MM.1S (cell line): Measurements from ENCODE around the gene VTI1B.
"Not testable (repeated sequence)": the region's sequence is repeated elsewhere in the genome, so short reads cannot be mapped to it uniquely, and the experiment has no call there.

Experiments used
- DNase-seq: peaks from one replicate; pipeline ENCODE4 v3.0.0-alpha.2; 2015
- H2AFZ ChIP-seq: fragments of 300-600 bp; sonication (generic); 2 replicates; pipeline ENCODE4 v1.6.0; 2016; ENCODE audit warnings: antibody characterized with exemption, low read length
- H3F3A ChIP-seq: fragments of 300-600 bp; sonication (generic); 2 replicates; pipeline ENCODE4 v1.6.1; 2016; ENCODE audit warnings: mild to moderate bottlenecking, antibody characterized with exemption, low read length, moderate library complexity, mixed read lengths; ENCODE audit not compliant: insufficient read depth
- H3K27ac ChIP-seq: fragments of 300-600 bp; sonication (generic); 2 replicates; pipeline ENCODE4 v1.5.1; 2016; ENCODE audit warnings: mild to moderate bottlenecking, low read length
- H3K27me3 ChIP-seq: fragments of 300-600 bp; sonication (generic); replicated peaks from 2 replicates; pipeline ENCODE4 v1.6.0; 2016; ENCODE audit warnings: low read length; ENCODE audit not compliant: insufficient read depth
- H3K36me3 ChIP-seq: fragments of 300-600 bp; sonication (generic); replicated peaks from 2 replicates; pipeline ENCODE4 v1.6.1; 2016; ENCODE audit warnings: mild to moderate bottlenecking, low read length, mixed read lengths; ENCODE audit not compliant: insufficient read depth
- H3K4me1 ChIP-seq: fragments of 300-600 bp; sonication (generic); 2 replicates; pipeline ENCODE4 v1.6.1; 2016; ENCODE audit warnings: low read length, mixed read lengths
- H3K4me2 ChIP-seq: fragments of 300-600 bp; sonication (generic); 2 replicates; pipeline ENCODE4 v1.6.0; 2016; ENCODE audit warnings: low read depth, low read length
- H3K4me3 ChIP-seq: fragments of 300-600 bp; sonication (generic); 2 replicates; pipeline ENCODE4 v1.5.1; 2016; ENCODE audit warnings: low read length, mixed read lengths
- H3K79me2 ChIP-seq: fragments of 300-600 bp; sonication (generic); 2 replicates; pipeline ENCODE4 v1.6.1; 2016; ENCODE audit warnings: mixed run types, low read length, mixed read lengths
- H3K9ac ChIP-seq: fragments of 300-600 bp; sonication (generic); 2 replicates; pipeline ENCODE4 v1.6.1; 2016; ENCODE audit warnings: low read length, mixed read lengths
- H3K9me2 ChIP-seq: fragments of 300-600 bp; sonication (generic); replicated peaks from 2 replicates; pipeline ENCODE4 v1.6.1; 2016; ENCODE audit warnings: mild to moderate bottlenecking, low read length, mixed read lengths; ENCODE audit not compliant: insufficient read depth
- H3K9me3 ChIP-seq: fragments of 300-600 bp; sonication (generic); replicated peaks from 2 replicates; pipeline ENCODE4 v1.6.1; 2016; ENCODE audit warnings: mild to moderate bottlenecking, low read length, mixed read lengths; ENCODE audit not compliant: insufficient read depth
- H4K20me1 ChIP-seq: fragments of 300-600 bp; sonication (generic); 2 replicates; pipeline ENCODE4 v1.6.1; 2016; ENCODE audit warnings: mild to moderate bottlenecking, low read length, moderate library complexity, mixed read lengths; ENCODE audit not compliant: insufficient read depth
- CTCF ChIP-seq: fragments of 300-600 bp; sonication (generic); IDR thresholded peaks from 2 replicates; pipeline ENCODE4 v1.5.1; 2016; ENCODE audit warnings: antibody characterized with exemption, low read length, mixed read lengths
- EZH2 ChIP-seq: fragments of 300-600 bp; sonication (generic); optimal IDR thresholded peaks from 2 replicates; pipeline ENCODE3; 2017; ENCODE audit warnings: low read depth, mild to moderate bottlenecking, antibody characterized with exemption, low read length, mixed read lengths
- EZH2phosphoT487 ChIP-seq: fragments of 300-600 bp; sonication (generic); IDR thresholded peaks from 2 replicates; pipeline ENCODE4 v1.6.1; 2018; ENCODE audit warnings: antibody characterized with exemption, low read length

The VTI1B gene

GRCh38 chr14:67710209-67710608 is 35.8 kb upstream of the VTI1B start:
- H3K9ac ChIP-seq, result no peak overlapping the region
- no peaks in the 10 kb centered on the region for H3K27me3 ChIP-seq
- no peak overlapping the region for H3K4me3 ChIP-seq
- no peaks in the 10 kb centered on the region for H3K79me2 ChIP-seq
- no peak for DNase-seq
- no peak overlapping the region for H2AFZ ChIP-seq
- TF ChIP-seq CTCF, result no peak
- no peak for TF ChIP-seq EZH2phosphoT487
- H3F3A ChIP-seq, result no peaks in the 10 kb centered on the region
- no peak overlapping the region for H3K27ac ChIP-seq
- no peaks in the 10 kb centered on the region for H3K9me3 ChIP-seq
- H3K4me2 ChIP-seq, result no peak overlapping the region
- H3K36me3 ChIP-seq, result no peaks in the 10 kb centered on the region
- H3K9me2 ChIP-seq, result no peaks in the 10 kb centered on the region
- H3K4me1 ChIP-seq, result no peaks in the 10 kb centered on the region
- H4K20me1 ChIP-seq, result no peaks in the 10 kb centered on the region

GRCh38 chr14:67709796-67710195 is 35.4 kb upstream of the VTI1B start:
- H3K4me1 ChIP-seq, H3K9me3 ChIP-seq, H2AFZ ChIP-seq, H3K9me2 ChIP-seq, DNase-seq, H3F3A ChIP-seq, H3K27me3 ChIP-seq, H3K9ac ChIP-seq, H3K27ac ChIP-seq, H3K4me3 ChIP-seq, H3K79me2 ChIP-seq, H3K36me3 ChIP-seq, H4K20me1 ChIP-seq, H3K4me2 ChIP-seq: not testable (repeated sequence)

- not testable (repeated sequence) for DNase-seq, H3K9me3 ChIP-seq, H3K36me3 ChIP-seq, H3K27me3 ChIP-seq, H3F3A ChIP-seq, H3K27ac ChIP-seq, H3K9ac ChIP-seq, H2AFZ ChIP-seq, H4K20me1 ChIP-seq, H3K79me2 ChIP-seq, H3K4me1 ChIP-seq, H3K9me2 ChIP-seq, H3K4me2 ChIP-seq, H3K4me3 ChIP-seq
Observed at GRCh38 chr14:67709346-67709745, 34.9 kb upstream of the VTI1B start.

- no peak overlapping the region for H3K9ac ChIP-seq
- no peak overlapping the region for H3K4me2 ChIP-seq
- no peaks in the 10 kb centered on the region for H3K27me3 ChIP-seq
- no peaks in the 10 kb centered on the region for H3F3A ChIP-seq
- no peak for DNase-seq
- no peaks in the 10 kb centered on the region for H3K36me3 ChIP-seq
- H4K20me1 ChIP-seq, result no peaks in the 10 kb centered on the region
- H3K9me3 ChIP-seq, result no peaks in the 10 kb centered on the region
- H3K4me3 ChIP-seq, result no peak overlapping the region
- no peaks in the 10 kb centered on the region for H3K79me2 ChIP-seq
- no peak overlapping the region for H3K27ac ChIP-seq
- no peaks in the 10 kb centered on the region for H3K4me1 ChIP-seq
- TF ChIP-seq CTCF (no peak), EZH2phosphoT487 (no peak), EZH2 (no peak)
- no peaks in the 10 kb centered on the region for H3K9me2 ChIP-seq
- H2AFZ ChIP-seq, result no peak overlapping the region
Observed at GRCh38 chr14:67705211-67705610, 30.8 kb upstream of the VTI1B start.
